HG02763 (cell line): ENCODE data around the gene DTX2.
A peak's percentile ranks its signal among the peaks of the same experiment; 100 is the strongest.
"Not testable (repeated sequence)": the region's sequence is repeated elsewhere in the genome, so short reads cannot be mapped to it uniquely, and the experiment has no call there.

ENCODE experiments used
- ATAC-seq: cut with Tn5 transposase; IDR thresholded peaks from one replicate; pipeline ENCODE4 v1.9.1; 2021; ENCODE audit warnings: mild to moderate bottlenecking, moderate library complexity; ENCODE audit not compliant: unreplicated experiment

Gene DTX2

GRCh38 chr7:76442664-76443446 lies 18.7 kb upstream of the DTX2 start:
- ATAC-seq: not testable (repeated sequence)

- ATAC-seq: not testable (repeated sequence)
Measured at GRCh38 chr7:76443846-76444245, 17.7 kb upstream of the DTX2 start.

DNA sequence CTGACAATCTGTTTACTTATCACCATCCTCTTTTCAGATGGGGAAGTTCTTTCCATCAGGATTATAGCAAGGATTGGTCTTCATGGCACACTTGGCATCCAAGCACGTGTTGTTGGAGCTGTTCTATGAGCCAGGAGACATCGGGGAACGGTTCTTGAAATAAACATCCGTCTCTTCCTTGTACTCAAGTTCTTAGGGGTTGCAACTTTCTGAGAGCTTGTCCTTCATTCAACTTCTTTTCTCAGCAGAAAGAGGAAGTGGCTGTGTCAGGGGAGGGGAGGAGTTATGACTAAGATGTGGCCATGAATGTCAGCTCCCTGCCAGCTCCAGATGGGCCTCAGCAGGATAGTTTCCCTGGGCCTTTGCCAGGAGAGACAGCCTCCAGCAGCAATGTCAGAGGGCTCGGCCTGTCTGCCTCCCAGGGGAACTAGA lies 15.9 kb upstream of the DTX2 start:
- ATAC-seq: peak; percentile 73

GRCh38 chr7:76457017-76457416 lies 4.5 kb upstream of the DTX2 start:
- not testable (repeated sequence) for ATAC-seq

DNA sequence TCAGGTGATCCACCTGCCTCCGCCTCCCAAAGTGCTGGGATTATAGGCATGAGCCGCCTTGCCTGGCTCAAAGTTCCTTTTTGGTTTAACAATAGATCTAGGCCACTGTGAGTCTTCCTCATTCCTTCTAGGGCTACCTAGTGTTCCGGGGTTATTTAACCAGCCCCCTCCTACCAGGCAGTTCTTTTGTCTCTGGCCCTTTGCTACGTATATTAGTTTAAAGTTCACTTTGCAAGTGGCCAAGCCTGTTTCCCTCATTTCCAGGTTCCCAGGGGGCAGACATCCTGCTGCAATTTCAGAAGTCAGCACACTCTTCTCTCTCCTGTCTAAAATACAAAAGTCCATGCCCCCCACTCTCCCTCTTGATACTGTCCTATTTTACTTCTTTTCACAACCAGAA lies 3.0 kb upstream of the DTX2 start:
- ATAC-seq: not testable (repeated sequence)

- not testable (repeated sequence) for ATAC-seq
Measured at GRCh38 chr7:76460767-76461166, 742 bp upstream of the DTX2 start.

- ATAC-seq: not testable (repeated sequence)
Measured at GRCh38 chr7:76462271-76462882, 868 bp downstream of the DTX2 start.

GRCh38 chr7:76464959-76465358 lies 3.5 kb downstream of the DTX2 start:
- ATAC-seq: not testable (repeated sequence)

GRCh38 chr7:76465950-76466349 lies 4.4 kb downstream of the DTX2 start:
- ATAC-seq: not testable (repeated sequence)

- not testable (repeated sequence) for ATAC-seq
Measured at GRCh38 chr7:76467743-76468404, 6.4 kb downstream of the DTX2 start.

- ATAC-seq: not testable (repeated sequence)
Measured at GRCh38 chr7:76471556-76472221, 10.2 kb downstream of the DTX2 start.

DNA sequence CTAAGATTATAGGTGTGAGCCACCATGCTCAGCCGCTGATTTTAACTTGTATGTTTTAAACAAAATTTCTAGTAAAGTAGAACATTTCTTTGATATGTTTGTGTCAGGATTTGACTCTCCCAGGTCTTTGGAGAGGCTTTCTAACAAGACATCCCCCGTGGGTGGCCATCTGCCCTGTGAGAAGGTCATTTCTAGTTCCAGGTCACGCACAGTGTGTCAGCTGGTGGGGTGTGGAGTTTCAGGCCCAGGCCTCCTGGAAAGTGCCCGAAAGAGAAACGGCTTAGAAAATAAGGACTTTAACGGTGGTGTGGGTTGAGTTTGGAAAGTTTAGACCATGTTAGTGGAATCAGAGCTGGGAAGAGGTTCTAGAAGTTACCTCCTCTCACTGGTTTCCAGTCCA lies 11.6 kb downstream of the DTX2 start:
- ATAC-seq: not testable (repeated sequence)

- not testable (repeated sequence) for ATAC-seq
Measured at GRCh38 chr7:76476280-76476679, 14.8 kb downstream of the DTX2 start.

GRCh38 chr7:76476742-76477474 lies 15.4 kb downstream of the DTX2 start:
- not testable (repeated sequence) for ATAC-seq

GRCh38 chr7:76479628-76480027 lies 18.1 kb downstream of the DTX2 start:
- ATAC-seq: not testable (repeated sequence)

- not testable (repeated sequence) for ATAC-seq
Measured at GRCh38 chr7:76480403-76481253, 19.1 kb downstream of the DTX2 start.

GRCh38 chr7:76482660-76483059 lies 21.2 kb downstream of the DTX2 start:
- not testable (repeated sequence) for ATAC-seq

DNA sequence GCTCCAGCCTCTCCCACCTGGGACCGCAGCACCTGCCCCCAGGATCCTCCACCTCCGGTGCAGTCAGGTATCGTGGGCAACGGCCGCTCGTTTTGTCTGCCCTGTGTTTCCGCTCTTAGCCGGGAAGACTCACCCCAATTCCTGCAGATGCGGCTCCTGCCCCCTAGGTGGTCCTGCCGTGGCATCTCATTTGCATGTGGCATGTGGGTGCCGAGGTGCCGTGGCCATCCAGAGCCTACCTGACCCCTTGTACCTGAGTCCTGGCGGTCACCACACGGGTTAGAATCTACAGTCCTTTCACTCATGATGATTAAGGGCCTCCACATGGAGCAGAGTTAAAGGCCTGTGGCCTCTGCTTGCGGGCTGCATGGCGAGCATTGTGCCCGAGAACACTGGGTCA lies 21.6 kb downstream of the DTX2 start:
- ATAC-seq: not testable (repeated sequence)

DNA sequence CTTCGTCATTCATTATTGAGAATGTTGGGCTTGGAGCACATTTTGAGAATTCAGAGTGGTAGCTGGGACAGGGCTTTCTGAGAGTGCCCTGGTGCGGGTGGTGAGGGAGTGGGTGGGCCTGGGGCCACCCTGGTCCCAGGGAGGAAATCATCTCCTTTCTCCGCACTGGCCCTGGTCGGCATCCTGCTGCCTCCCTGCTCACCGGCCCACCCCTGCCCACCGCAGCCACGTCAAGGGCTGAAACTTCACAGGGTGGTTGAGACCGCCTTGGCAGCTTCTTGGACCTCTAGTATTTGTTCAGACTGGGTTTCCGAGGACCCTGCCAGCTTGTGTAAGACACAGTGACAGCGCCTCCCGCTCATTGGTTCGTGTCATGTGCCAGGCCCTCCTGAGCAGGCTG lies 22.9 kb downstream of the DTX2 start:
- ATAC-seq: not testable (repeated sequence)
